NT2/D1 (cell line): Measurements from ENCODE around the gene CALD1.

ENCODE experiments used
- SUZ12 ChIP-seq: IDR thresholded peaks from 2 replicates; pipeline ENCODE4 v1.6.1; 2011; ENCODE audit not compliant: insufficient read length, insufficient read depth; ENCODE audit errors: extremely low read depth
- YY1 ChIP-seq: IDR thresholded peaks from 2 replicates; pipeline ENCODE4 v1.6.1; 2011; ENCODE audit not compliant: insufficient read length, insufficient read depth

DNA sequence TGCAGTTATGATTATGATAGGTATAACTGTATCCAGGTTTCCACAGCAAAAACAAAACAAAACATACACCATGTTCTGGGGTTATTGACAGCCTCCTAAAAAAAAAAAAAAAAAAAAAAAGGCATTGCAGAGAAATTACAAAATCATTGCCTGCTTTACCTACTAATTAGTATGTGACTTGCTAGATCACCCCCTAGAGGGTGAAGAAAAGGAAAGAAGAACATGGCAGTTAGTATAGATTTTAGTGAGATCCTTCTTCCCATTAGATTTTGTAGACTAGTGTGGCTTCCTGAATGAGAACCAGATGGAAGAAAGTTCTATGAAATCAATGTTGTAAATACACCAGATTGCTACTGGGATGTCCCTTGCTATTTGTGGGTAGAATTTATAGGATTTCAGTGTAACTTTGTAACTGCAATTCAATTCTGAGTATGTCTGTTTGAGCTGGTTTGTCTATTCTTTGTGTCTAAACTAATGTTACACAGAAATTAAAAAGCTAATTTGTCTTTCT lies 182.9 kb downstream of the CALD1 start:
- TF ChIP-seq YY1 = no peak
- TF ChIP-seq SUZ12 = no peak
